NCI-H748 (cell line): ENCODE measurements around the gene GUCY1A1.
"Not testable (repeated sequence)": the region's sequence is repeated elsewhere in the genome, so short reads cannot be mapped to it uniquely, and the experiment has no call there.

Experiments used
- DNase-seq: peaks from one replicate; lab custom pipeline; 2025; ENCODE audit not compliant: unreplicated experiment; lab: John Stamatoyannopoulos, UW

Gene GUCY1A1, protein sequence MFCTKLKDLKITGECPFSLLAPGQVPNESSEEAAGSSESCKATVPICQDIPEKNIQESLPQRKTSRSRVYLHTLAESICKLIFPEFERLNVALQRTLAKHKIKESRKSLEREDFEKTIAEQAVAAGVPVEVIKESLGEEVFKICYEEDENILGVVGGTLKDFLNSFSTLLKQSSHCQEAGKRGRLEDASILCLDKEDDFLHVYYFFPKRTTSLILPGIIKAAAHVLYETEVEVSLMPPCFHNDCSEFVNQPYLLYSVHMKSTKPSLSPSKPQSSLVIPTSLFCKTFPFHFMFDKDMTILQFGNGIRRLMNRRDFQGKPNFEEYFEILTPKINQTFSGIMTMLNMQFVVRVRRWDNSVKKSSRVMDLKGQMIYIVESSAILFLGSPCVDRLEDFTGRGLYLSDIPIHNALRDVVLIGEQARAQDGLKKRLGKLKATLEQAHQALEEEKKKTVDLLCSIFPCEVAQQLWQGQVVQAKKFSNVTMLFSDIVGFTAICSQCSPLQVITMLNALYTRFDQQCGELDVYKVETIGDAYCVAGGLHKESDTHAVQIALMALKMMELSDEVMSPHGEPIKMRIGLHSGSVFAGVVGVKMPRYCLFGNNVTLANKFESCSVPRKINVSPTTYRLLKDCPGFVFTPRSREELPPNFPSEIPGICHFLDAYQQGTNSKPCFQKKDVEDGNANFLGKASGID

DNA sequence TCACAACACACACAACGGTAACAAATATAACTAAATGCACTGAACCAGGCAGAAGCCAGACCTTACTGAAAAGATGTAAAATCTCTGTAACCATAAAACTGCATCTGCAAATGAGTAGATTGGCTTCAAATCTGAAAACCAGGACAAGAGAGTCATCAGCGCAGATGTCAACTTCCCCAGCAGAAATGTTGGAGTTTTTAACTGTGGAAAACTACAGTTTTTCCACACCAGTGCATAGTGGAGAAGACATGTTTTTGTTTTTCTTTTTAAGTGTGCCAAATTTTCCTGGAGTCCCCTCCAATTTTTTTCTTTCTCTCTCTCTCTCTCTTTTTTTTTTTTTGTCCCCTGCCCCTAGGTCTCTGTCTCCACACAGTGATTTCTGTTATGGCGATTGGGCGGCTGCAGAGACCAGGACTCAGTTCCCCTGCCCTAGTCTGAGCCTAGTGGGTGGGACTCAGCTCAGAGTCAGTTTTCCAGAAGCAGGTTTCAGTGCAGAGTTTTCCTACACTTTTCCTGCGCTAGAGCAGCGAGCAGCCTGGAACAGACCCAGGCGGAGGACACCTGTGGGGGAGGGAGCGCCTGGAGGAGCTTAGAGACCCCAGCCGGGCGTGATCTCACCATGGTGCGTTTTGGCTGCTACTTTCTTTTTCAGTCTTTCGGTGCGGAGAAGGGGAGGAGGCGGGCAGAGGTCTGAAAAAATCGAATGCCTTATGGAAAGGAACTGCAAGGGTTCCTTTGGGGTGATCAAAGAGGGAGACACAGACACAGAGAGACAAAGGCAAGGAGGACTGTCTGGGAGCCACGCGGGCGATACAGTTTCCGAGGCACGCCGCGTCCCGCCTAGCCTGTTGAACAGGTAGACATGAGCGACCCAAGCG is at the start of gene GUCY1A1:
Gene GUCY1A1 (plus strand): TSS at position 505 of the 878 bp plus-strand sequence. CDS start 30,020 bp downstream, outside the sequence.
- DNase-seq: peak; percentile 80

DNA sequence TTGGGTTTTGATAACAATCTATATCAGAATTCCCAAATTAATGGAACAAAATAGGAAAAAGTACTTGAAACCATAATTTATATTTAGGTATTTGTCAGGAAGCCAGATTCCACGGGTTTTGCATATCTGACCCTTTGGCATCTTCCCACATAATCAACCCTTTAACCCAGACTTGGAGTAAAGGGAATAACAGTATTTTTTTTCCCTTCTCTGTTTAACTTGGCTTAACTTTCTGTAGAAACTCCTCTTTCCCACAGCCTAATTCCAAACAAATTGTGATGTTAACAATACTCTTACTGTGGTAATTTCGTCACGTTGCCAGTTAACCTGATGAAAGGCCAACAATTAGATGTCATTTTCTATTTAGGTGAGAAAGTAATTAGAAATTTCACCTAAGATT is 49.4 kb upstream of the GUCY1A1 start:
- no peak for DNase-seq

DNA sequence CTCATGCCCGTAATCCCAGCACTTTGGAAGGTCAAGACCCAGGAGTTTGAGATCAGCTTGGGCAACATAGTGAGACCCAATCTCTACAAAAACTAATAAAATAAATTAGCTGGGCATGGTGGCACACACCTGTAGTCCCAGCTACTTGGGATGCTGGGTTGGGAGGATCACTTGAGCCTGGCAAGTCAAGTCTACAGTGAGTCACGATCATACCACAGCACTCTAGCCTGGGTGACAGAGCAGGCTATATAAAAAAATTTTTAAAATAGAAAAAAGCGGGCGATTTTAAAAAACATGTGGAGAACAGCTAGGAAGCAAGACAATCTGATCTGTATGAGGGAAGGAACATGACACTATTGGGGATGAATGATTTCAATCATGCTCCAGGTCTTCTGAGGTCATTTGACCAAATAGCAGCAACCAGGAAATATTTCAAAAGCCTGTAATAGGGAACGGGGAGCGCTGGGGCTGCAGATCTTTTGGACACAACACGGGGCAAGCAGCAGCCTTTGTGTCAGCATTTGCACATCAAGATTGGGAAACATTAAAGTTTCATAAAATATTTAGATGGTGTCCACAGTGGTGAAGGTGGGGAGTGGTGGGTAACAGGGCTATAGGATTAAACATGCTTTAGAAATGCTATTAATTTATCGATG is 48.3 kb upstream of the GUCY1A1 start:
- DNase-seq: no peak

DNA sequence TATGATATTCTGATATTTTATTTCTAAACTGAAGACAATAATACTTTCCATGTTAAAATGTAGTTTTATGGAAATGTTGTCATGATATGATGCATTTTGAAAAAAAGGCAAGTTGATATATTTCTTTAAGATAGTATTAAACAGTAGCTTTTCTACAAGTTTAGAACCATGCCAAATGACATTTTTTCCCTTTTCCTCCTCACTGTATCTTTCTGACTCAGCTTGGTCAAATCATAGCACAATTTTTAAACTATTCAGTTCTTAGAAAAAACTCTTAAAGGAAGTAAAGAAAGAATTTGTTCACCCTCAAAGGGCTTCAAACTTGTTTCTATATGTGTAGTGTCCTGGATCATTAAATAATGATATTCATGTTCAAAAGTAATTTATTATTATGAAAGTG is 46.0 kb upstream of the GUCY1A1 start:
- no peak for DNase-seq

DNA sequence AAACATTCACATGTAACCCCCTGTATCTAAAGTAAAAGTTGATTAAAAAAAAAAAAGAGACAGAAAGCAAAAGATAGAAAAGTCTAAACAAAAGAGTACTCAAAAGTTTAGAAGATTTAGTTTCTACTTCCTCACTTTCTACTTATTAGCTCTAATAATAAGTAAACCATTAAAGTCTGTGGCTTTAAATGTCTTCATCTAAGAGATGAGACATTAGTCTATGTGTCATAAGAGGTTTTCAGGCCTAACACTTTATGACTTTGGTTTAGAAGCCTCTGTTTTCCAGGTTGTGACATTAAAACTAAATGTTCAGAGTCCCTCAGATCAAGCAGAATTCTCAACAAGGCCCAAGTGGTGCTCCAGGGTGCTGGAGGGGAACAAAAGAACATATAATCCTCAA is 42.2 kb upstream of the GUCY1A1 start:
- no peak for DNase-seq

DNA sequence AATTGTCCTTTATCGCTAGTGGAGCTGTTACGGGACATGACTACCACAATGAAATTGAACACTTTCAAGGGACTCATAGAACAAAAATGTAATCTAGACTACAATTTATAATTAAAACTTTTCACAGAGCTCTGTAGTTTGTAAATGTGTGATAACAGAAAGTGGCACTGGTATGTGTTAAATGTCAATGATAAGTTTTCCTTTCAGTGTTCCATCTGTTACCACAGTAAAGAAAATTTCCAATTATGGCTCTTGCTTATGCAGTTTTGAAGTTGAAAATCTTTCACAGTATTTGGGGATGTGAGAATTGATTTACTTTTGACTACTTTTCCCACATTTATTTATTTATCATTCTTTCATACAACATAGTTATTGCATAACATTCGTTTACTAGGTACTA is 40.1 kb upstream of the GUCY1A1 start:
- no peak for DNase-seq

DNA sequence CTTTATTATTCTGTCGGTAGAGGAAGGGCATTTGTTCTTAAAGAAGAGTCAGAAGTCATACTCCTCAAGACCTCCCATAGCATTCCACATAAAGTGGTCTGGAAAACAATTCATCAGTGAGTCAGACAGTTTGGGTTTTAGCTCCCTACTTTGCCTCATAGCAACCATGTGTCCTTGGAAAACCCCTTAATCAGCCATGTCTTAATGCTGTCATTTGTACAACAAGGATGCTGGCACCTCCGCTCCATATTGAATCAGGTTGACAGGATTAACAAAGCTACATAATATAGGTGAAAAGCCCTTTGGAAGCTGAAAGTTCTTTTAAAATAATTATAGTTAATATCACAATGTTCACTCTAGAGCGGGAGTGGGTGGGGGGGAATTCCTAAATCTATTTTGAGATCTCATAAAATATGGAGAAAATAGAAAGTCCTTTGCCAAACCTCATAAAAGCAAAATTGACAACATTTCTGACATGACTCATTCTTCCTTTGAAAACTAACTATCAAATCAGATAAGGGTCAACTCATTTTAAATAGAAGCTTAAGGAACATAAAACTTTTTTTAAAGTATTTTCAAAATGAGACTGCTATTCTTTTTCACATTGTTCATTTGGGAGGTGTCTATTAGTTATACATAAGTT is 37.3 kb upstream of the GUCY1A1 start:
- DNase-seq: no peak

DNA sequence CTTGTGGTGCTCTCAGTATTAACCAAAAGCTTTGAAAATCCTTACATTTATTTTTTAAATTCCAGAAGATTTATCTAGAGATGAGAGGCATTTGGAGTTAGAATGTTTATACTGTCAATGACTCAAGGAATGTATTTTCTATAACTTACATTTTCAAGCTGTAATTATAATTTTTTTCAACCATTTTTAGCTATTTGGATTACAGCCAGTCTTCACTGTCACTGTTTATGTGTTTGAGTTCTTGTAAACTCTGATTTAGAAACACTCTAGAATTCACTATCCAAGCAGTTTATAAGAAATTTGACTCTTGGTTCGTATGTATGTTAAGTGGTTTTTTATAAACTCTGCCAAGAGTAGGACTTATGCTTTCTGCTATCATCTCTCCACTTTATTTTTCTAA is 36.7 kb upstream of the GUCY1A1 start:
- DNase-seq: no peak

DNA sequence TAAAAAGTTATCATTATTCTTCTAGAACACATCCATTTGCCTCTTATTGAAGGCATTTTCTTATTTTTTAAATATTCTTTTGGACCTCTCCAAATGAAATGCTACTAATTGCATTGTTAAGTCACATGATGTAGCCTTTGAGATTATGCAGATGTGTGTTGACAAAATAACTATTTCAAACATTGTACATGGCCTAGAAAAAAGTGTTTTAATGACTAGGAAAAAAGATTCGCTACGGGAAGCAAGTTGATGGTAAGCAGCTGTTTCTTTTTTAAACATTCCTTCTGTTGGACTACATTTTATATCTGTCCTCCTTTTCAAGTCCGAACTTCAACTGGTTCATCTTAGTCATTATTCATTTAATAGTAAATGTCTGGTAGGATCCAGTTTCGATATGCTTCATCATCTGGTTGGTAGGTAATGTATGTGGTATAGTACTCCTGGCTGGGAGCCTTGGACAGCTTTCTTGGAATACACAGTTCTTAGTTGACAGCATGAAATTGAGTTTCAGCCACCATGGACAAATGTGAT is 34.3 kb upstream of the GUCY1A1 start:
- DNase-seq: no peak

DNA sequence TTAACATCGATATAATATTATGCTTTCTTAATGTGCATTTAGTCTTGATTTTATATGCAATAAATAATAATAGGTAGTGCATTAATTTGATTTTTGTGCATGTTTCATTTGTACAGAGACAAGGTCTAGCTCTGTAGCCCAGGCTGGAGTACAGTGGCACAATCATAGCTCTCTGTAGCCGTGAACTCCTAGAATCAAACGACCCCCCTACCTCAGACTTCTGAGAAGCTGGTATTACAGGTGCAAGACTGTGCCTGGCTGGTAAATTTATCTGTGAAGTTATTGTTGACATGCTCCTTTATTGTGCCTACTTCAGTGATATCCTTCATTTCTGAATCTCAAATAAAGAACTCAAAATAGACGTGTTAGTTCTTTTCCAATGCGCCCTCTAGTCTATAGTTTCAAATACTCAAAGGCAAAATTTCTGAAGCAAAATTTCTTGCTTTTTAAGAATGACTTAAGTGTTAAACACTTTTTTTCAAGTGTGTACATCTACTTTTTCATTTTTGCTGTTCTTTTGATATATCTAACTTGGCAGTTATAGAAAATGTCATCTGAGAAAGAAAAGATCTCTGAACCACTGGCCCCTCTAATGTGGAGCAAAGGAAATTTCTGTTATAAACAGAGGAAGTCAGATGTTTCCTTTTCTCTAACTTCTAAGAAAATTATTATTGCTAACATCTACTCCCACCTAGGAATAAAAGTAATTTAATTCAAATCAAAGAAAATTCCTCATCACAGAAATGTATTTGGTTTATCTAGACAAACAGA is 28.3 kb upstream of the GUCY1A1 start:
- no peak for DNase-seq

DNA sequence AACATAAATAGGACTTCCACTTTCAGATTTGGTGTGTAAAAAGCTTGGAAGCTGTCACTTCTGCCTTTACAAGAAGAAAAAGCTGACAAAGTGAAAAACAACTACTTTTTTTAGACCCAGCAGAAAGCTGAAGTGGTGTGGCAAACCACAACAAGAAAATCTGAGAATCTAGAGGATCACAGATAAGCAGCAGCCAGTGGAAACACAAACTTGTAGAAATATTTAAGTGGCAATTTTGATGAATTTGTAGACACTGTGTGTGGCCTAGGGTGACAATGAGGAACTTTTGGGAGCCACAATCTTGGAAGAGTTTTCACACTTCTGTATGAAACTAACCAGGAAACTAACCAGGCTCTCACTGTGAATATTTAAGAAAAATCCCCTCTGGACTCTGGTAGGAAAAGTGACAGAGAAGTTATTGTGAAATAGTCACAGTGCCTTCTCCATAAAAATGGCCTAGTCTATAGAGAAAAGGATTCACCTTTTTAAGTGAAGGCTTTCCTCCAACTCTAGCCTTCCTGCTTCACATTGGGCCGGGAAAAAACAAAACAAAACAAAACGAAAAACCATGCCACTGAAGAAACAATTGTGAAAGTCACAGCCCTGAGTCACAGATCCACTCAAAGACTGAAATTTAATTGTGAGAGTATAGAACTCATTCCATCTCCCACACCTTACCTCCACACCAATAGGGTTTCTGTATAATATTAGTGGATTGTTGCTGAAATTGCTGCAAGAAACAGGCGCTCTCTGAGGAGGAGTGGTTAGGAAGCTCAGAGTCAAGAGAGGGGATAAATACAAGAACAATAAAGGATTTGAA is 26.7 kb upstream of the GUCY1A1 start:
- DNase-seq: no peak

DNA sequence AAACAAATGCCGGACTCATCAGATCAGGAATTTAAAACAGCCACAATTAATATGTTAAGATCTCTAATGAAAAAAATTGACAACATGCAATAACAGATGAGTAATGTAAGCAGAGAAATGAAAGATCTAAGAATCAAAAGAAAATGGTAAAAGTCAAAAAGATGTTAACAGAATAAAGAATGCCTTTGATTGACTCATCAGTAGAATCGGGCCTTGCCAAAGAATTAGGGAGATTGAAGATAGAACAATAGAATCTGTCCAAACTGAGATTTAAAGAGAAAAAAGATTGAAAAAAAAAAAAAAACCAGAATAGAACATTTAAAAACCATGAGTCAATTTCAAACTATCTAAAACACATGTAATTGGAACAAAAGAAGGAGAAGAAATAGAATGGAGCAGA is 25.9 kb upstream of the GUCY1A1 start:
- no peak for DNase-seq

DNA sequence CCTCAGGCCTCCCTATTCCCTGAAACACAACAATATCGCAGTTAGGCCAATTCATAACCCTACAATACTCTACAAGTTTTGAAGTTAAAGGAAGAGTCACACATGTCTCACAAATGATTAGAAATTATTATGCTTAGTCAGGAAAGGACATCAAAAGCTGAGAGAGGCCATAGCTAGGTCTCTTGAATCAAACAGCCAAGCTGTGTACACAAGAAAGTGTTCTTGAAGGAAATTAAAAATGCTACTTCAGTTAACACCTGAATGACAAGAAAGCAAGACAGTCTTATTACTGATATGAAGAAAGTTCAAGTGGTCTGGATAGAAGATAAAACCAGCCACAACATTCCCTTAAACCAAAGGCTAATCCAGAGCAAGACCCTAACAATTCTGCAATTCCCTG is 23.6 kb upstream of the GUCY1A1 start:
- no peak for DNase-seq

DNA sequence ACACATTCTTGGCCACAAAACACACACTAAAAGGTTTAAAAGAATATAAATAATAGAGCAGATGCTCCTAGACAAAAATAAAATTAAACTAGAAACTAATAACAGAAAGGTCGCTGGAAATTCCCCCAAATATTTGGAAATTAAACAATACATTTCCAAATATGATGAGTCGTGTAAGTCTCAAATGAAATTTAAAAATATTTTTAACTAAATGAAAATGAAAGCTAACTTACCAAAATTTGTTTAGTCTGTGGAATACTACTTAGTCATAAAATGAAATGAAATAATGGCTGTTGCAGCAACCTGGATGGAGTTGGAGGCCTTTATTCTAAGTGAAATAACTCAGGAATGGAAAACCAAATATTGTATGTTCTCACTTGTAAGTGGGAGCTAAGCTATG is 20.6 kb upstream of the GUCY1A1 start:
- DNase-seq: no peak

DNA sequence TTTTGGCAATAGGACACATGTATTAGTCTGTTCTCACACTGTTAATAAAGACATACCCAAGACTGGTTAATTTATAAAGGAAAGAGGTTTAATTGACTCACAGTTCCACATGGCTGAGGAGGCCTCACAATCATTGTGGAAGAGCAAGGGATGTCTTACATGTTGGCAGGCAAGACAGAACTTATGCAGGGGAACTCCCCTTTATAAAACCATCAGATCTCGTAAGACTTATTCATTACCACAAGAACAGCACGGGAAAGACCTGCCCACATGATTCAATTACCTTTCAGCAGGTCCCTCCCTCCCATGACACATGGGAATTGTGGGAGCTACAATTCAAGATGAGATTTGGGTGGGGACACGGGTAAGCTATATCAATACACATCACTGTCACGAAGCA is 15.9 kb upstream of the GUCY1A1 start:
- not testable (repeated sequence) for DNase-seq

DNA sequence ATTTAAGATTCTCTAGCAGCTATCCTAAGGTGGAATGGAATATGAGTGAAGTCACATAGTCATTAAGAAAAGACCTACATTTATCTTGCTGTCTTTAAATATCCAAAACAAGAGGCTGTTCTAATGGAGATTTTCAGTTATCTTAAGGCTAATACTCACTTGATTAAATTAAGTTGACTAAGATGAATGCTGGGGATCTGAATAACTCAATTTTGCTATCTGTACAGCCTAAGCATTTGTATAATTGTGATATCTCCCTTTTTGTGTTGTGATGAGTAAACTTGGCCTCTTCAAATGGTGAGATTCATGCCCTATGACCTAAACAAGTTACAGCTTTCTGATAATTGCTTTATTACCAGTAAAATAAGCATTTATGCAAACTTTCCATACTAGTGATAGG is 13.6 kb upstream of the GUCY1A1 start:
- no peak for DNase-seq

DNA sequence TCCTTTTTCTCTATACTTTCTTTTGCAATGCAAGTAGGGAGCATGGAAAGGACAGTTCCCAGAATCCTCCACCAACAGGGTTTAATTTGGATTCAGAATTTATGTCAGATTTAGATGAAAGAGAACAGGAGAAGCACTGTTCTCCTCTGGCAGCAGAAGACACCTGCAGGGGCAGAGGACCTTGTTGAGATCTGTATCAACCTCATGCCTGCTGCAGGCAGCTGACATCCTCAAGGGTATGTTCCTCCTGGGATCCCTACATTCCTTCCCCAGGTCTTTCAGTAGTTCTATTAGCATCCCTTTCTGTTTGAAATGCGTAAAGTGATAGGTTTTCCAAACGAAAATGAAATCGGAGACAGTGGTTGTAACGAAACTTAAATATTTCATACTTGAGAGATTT is 10.6 kb upstream of the GUCY1A1 start:
- no peak for DNase-seq

DNA sequence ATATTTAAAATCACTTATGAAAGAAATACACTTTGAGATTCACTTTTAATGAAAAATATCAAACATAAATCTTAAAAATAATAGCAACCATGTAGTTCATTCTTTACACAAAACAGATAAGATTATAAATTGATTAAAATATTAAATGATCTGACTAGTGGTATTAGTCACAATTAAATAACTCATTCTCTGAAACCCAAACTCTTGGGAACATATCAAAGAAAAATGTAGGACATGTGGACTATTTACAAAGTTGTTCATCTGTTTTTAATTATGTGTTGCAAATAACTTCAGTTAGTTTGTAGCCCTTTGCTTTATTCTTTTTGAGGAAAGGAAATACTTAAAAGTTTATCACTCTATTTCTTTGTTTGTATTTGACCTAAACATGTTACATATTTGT is 9.5 kb upstream of the GUCY1A1 start:
- no peak for DNase-seq
